ENCODE measurements around the gene BYSL.

- TF ChIP-seq POLR2A (IDR thresholded peaks at IDR 0.05; ENCODE audit: low read length) (no peak), GATA1 (IDR thresholded peaks at IDR 0.05; ENCODE audit: low read depth, low read length) (no peak)
Measured at GRCh38 chr6:41935193-41935574, 13.9 kb downstream of the BYSL start.
